ENCODE measurements around the gene KLHL17.
"Not testable (repeated sequence)": the region's sequence is repeated elsewhere in the genome, so short reads cannot be mapped to it uniquely, and the experiment has no call there.

KLHL17 gene

DNA sequence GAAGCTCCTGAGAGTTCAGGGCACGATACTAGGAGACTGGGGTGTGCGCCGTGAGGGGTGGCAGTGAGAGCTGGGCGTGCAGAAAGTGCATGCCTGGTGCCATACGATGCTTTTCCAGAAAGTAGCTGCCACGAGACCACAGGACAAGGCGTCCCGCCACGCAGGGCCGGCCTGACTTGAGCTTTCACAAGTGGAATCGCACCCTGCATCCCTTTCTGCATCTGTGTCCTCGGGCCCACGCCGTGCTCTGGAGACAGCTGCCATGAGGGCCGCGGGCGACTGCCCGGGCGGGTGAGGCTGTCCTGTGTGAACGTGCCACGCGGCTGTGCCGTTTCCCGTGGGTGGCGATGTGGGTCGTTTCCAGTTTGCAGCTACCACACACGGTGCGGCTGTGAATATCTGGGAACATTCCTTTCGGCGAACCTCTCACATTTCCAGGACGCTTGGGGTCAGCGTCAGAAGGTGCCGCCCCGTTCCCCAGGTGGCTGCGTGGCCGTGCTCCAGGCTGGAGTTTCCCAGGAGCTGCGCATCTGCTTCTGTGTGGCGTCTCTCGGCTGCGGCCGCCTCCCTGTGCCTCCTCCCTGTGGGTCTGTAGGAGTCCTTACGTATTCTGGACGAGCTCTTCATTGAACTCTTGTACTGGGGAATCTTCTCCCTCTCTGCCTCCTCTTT is 22.5 kb downstream of the KLHL17 start:
- DNase-seq: no peak

DNA sequence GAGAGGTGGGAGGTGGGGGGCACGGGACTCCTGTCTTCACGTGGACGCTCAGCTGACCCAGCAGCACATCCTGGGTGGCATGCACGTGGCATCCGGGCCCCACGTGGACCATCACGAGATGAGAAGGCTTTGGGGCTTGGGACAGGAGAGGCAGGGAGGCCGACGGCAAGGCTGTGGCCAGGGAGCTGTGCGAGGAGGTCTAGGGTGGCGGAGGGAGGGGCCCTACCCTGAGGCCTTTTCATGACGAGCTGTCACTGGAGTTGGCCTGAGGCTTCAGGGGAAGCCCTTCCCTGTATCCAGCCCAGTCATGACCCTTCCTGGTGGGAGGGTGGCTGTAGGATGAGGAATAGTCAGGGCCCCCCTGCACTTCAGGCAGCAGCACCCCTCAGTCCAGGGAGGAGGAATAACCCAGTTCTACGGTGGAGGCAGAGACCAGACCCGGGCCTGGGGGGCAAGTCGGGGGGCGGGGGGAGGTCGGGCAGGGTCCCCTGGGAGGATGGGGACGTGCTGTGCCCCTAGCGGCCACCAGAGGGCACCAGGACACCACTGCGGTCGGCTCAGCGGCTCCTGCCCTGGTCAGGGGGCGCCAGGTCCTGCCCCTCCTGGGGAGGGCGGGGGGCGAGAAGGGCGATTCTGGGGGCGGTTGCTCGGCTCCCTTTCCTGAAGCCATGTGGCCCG is 23.6 kb downstream of the KLHL17 start:
- peak; percentile 59 for DNase-seq

DNA sequence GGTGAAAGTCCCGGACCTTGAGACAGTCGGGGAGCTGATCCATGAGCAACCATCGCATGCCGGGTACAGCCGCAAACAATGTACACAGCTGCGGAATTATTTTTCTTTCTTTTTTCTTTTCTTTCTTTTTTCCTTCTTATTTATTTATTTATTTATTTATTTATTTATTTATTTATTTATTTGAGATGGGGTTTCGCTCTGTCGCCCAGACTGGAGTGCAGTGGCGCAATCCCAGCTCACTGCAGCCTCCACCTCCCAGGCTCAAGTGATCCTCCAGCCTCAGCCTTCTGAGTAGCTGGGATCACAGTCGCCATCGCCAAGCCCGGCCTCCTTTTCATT is 24.1 kb downstream of the KLHL17 start:
- DNase-seq: no peak

DNA sequence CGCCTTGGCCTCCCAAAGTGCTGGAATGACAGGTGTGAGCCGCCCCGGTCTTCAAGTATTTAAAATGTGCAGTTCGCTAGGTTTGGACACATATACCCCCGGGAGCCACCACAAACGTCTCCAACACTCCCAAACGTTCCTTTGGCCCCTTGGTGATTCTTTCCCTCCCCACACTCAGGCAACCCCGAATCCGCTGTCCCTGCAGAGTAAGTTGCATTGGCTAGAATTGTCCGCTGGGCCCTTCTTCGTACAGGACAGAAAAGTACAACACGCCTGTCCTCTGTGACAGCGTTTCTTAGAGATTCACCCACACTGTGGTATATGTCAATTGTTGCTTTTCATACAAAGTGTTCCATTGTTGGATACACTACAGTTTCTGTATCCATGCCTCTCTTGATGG is 24.7 kb downstream of the KLHL17 start:
- no peak for DNase-seq

DNA sequence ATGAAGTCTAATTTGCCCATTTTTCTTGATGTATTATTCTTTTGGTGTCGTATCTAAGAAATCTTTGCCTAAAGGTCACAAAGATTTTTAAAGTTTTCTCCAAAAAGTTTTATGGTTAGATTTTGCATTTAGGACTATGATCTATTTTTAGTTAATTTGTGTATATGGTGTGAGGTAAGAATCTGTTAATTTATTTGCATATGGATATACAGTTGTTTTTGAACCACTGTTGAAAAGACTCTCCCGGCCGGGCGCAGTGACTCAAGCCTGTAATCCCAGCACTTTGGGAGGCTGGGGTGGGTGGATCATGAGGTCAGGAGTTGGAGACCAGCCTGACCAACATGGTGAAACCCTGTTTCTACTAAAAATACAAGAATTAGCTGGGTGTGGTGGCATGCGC is 27.7 kb downstream of the KLHL17 start:
- not testable (repeated sequence) for DNase-seq

DNA sequence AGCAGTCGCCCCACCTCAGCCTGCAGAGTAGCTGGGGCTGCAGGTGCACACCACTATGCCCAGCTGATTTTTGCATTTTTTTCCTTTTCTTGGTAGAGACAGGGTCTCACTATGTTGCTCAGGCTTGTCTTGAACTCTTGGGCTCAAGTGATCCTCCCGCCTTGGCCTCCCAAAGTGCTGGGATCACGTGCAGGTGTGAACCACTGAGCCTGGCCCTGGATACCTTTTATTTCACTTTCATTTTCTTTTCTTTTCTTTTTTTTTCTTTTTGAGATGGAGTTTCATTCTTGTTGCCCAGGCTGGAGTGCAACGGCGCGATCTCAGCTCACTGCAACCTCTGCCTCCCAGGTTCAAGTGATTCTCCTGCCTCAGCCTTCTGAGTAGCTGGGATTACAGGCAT is 30.9 kb downstream of the KLHL17 start:
- DNase-seq: not testable (repeated sequence)

DNA sequence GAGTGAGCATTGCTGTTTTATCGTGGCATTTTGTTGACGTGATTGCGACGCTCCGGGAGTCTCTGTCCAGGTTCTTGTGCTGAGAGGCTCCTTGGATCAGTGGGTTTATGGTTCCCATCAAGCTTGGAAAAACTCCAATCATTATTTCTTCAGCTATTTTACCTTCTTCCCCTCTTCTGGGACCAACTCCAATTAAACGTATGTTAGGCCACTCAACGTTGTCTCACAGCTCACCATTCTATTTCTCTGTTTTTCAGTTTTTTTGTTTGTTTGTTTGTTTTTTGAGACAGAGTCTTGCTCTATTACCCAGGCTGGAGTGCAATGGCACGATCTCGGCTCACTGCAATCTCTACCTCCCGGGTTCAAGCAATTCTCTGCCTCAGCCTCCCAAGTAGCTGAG is 31.5 kb downstream of the KLHL17 start:
- DNase-seq: no peak

DNA sequence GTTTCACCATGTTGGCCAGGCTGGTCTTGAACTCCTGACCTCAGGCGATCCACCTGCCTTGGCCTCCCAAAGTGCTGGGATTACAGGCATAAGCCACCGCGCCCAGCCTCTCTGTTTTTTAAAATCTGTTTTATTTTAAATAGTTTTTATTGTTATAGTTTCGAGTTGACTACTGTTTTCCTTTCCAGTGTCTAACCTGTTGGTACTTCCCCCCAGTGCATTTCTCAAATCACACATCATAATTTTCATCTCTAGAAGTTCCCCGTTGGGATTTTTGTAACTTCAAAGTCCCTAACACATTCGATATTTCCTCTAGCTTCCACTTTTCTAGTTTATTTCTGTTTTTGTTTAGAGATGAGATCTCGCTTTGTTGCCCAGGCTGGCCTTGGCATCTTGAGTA is 32.0 kb downstream of the KLHL17 start:
- DNase-seq: no peak

DNA sequence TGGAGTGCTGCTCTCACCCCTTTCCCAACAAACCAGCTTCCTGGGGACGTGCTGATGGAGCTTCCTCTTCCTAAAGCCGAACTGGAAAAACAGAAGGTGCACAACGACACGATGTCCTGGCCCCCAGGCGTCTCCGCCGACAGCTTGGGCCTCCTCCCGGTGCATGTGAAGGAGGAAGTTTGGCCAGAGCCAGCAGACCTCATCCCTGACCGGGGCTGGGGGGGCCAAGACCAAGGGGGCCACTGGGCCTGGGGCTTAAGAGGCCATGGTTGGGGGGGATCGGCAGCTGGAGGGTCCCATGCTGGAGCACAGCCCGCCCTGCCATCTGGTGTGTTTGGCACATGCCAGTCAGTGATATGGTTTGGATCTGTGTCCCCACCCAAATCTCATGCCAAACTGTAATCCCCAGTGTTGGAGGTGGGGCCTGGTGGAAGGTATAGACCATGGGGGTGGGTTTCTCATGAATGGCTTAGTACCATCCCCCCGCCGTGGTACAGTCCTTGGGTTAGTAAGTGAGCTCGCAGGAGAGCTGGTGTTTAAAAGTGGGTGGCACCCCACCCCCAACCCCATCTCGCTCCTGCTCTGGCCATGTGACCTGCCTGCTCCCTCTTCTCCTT is 33.1 kb downstream of the KLHL17 start:
- no peak for DNase-seq

DNA sequence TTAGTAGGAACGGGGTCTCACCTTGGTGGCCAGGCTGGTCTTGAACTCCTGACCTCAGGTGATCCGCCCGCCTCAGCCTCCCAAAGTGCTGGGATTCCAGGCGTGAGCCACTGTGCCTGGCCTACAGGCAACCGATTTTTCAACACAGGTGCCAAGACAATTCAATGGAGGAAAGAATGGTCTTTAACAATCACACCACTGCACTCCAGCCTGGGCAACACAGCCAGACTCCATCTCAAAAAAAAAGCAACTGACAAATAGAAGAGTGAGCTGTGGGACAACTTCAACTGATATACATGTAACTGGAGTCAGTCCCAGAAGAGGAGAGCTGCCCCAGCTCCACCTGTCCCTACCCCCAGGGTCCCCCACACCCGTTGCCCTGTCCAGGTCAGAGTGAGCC is 34.2 kb downstream of the KLHL17 start:
- not testable (repeated sequence) for DNase-seq

DNA sequence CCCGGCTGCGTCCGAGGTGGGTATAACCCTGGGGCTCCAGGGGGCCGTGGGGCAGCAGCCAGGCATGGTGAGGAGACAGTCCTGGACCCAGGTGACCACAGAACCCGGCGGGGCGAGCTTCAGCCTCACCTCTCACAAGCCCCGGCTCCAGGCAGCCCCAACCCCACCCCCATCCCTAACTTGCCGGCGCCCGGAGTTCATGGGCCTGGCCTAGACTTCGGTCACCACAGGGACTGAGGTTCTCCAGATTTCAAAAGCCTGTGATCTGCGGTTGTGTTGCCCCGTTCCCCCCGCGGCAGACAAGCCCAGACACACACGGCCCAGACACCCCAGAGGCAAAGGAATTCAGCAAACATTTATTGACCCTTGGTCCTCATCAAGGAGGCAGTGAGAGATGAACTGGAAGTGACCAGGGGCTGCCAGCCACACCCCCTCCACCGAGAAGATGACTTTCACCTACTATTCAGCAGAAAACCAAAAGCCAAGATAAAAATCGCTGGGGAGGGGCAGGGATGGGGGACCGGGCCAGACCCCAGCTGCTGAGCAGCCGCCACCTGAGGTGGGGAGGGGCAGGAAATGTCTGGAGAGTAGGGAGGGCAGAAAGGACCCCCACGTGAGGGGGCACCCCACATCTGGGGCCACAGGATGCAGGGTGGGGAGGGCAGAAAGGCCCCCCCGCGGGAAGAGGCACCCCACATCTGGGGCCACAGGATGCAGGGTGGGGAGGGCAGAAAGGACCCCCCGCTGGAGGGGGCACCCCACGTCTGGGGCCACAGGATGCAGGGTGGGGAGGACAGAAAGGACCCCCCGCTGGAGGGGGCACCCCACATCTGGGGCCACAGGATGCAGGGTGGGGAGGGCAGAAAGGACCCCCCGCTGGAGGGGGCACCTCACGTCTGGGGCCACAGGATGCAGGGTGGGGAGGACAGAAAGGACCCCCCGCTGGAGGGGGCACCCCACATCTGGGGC is 35.6 kb downstream of the KLHL17 start:
- DNase-seq: no peak

DNA sequence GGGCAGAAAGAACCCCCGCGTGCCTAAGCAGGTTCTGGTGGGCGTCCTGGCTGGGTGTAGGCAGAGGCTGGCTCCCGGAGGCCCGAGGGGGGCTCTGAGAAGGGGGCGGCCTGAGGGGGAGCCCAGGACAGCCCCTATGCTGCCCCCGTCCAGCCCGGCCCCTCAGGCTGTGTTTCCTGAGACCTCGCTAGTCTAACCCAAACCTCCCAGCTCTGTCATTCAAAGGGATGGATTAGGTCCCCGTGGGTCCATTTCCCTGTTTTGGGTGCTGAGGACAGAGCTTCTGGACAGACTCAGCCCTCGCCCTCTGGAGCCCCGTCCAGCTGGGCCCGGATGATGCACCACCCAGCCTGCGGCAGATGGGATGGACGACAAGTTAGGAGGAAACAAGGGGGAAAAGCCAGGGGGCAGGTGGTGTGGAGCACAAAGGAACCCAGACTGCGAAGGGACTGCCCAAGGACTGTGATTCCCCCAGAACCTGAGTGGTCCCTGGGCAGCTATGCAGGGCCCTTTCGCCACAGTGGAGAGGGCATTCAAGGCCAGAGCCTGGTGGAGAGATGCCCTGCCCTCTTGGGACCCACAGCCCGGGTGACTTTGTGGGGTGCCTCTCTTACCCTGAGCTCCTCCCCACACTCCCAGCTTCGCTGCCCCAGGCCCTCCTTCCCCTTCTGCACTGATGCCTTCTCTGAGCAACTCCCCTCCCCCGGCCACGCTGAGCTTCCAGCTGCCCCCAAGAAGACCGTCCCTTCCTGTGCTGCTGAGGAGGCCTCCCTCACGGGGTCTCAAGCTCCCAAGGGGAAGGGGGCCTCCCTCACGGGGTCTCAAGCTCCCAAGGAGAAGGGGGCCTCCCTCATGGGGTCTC is 36.7 kb downstream of the KLHL17 start:
- no peak for DNase-seq

DNA sequence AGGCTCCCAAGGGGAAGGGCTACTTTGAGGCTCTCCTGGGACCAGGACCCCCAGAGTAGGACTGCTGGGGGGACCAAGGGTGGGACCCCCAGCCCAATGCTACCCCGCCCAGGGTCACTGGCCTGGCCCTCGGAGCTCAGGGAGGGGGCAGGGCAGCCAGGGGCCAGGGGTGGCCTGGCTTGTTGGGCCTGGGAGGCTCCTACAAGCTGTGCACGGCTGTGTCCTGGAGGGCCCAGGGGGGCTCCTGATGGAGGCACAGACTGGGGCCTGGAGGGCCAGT is 37.3 kb downstream of the KLHL17 start:
- DNase-seq: no peak

DNA sequence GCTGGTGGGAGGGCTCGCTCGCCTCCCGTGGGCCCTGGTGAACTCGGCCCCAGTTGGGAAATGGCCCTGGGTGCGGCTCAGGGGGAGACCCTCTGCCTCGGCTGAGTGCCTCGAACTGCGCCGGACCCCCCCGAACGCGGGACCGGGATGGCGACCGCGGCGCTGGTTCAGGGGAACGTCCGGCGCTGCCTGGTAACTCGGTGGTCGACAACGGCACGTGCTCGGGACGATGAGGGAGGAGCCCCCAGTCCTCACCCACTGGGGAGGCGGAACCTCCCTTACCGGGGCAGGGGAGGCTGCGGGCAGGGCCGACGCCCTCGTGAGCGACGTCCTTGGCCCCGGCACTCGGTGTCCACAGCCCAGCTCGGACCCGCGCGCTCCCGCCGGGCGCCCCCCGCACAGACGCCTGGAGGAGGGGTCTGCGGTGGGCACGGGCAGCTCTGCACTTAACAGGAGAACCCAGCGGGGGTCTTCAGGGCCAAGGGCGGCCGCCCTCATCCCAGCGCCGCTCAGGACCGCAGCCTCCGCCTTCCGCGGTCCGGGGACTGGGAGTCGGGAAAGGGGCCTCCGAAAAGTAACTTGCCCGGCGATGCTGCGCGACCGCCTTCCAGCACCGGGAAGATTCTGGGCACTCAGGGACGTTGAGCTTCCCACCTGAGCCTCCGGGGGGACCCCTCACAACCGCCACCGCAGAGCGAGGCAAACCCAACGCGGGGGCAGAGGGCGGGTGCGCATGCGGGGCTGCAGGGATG is 37.8 kb downstream of the KLHL17 start:
- no peak for DNase-seq

DNA sequence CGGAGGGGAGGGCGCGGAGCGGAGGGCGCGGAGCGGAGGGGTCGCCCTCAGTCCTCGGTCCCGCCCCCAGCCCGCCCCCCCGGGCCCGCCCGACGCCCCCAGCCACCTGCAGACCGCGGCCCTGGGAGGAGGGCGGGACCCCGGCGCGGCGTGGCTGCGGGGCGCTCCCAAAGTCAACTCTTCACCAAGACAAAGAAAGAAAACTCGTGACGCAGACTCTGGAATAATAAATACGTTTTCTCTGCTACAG is 38.3 kb downstream of the KLHL17 start:
- DNase-seq: no peak

DNA sequence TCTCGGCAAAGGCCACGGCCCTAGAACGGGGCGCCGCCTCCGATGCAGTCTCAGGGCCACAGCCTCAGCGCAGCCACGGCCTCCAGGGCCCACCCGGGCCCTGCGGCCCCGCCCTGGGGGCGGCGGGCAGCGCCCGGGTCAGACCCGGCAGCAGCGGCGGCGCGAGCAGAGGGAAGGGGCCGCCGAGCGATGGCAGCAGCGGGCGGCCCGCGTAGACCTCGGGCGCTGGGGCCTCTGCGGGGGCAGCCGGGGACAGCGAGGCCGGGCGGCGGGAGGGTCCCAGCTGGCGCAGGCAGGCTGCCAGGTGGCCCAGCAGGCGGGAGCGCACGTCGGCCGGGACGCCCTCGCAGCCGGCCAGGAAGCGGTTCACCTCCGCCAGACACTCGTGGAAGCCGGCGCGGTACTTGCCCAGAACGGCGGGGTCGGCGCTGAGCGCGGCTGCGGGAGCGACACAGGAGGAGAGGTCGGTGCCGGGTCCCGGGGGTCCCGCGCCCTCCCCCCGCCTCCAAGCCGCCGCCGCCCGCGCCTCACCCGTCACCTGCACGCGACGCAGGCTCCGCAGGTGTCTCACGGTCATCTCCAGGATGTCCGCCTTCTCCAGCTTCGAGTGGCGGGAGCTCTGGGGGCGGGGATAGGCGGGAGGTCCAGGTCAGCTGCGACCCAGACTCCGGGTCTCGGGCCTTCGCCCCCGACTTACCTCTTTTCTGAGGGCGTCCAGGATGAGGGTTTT is 38.8 kb downstream of the KLHL17 start:
- DNase-seq: peak; percentile 68

DNA sequence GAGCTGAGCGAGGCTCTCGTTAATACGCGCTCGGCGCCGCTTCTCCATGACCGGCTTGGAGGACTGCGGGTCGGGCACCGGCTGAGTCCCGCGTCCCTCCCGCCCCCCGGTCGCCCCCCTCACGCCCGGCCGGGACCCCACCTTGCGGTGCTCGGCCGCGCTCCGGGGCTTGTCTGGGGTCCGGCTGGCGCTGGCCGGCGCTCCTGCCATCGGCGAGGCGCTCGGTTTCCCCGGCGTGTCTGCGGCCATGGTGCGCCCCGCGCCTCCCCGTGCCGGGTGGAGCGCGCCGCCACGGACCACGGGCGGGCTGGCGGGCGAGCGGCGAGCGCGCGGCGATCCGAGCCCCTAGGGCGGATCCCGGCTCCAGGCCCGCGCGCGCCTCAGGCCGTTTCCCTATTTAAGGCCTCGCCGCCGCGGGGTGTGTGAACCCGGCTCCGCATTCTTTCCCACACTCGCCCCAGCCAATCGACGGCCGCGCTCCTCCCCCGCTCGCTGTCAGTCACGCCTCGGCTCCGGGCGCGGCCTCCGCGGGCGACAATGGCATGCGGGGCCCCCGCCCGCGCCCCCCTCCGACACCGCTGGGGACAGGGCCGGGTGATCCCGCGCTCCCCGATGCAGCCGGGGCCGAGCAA is 39.5 kb downstream of the KLHL17 start, which contains the start of gene HES4:
HES4 (minus strand) TSS at position 373 of the 632 bp plus-strand sequence; CDS start at position 249, 124 bp downstream.
- peak; percentile 91 for DNase-seq

DNA sequence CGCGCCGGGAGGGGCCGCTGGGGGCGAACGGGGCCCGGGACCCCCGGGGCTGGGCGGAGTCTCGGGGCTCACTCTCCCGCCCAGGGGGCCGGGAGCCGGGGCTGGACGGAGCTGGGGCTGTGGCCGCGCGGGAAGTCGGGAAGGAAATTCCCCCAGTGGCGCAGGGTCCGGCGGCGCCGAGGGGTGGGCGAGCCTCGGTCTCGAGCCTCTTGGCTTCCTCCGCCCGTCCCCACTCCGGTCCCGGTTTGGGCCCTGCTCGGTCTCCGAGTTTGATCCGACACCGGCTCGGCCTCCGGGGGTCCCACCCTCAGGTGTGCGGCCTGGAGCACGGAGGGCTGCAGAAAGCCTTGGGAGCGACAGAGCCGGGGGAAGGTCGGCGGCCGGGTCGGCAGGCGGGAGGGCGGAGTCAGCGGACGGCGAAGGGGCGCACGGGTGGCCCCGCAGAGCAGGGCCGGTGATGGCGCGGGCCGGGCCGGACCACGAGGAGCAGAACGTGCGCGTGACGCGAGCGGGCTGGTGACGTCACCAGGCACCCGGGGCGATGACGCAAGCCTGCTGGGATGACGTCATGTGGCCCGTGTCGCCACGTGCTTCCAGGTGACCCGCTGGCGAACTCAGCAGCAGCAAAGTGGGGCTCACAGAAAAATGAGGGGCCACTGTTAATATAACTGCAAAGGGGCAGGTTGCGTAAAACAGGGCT is 40.1 kb downstream of the KLHL17 start:
- DNase-seq: peak; percentile 67

DNA sequence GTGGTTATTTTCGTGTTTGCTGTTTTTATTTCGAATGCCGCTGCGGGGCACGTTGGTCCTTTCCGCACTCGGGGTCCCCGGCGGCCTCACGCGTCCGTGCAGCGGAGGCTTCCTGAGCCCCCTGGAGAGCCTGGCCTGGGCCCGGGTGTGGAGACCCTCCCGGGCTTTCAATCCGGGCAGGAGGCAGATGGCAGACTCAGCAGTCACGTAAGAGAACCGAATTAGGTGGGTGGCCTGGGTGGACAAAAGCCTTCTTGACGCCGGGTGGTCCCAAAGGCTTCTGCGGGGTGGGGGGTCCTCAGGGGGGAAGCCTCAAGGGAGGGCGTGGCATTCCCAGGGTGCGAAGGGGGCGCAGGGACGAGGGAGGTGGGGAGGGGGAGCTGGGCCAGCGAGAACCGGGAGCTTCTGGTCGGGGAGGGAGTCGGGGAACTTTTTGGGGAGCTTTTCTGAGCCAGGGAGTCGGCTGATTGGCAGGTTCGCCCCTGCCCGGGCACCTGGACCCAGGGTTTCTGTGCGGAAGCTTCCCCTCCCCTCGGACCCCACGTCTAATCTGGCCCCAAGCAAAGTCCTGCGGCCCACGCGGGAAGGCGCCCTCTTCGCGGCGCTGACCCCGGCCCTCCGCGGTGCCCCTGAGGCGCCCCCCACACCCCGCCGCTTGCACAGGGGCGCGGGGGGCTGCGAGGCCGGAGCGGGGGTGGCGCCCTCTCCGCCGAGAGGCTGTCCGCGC is 40.8 kb downstream of the KLHL17 start:
- DNase-seq: no peak
